CD14-positive monocyte (primary cell): ENCODE measurements around the gene ARHGAP35. TPM values are rescaled to one million over a fixed set of nuclear protein-coding genes. Genes with fewer than 3 reads are reported as not detected.

ENCODE experiments used
- DNase-seq, 3 donors: peaks; one replicate each; pipeline ENCODE4 v3.0.0-alpha.2; 2011 to 2022
- H2AFZ ChIP-seq: 2 replicates; pipeline ENCODE4 v1.6.0; 2012; ENCODE audit warnings: mild to moderate bottlenecking, low read depth, low read length, inconsistent platforms; ENCODE audit not compliant: insufficient read depth, poor library complexity, severe bottlenecking
- H3K27ac ChIP-seq, 2 donors: 1 replicate in 1 of 2; 2 replicates in 1 of 2; pipeline ENCODE4 v1.5.1; 2012 to 2013; ENCODE audit warnings: low read length in 2 of 2, control low read depth in 1 of 2, inconsistent platforms in 1 of 2, low read depth in 1 of 2, mild to moderate bottlenecking in 1 of 2
- H3K27me3 ChIP-seq, 2 donors: one replicate each; pipeline versions ENCODE4 v1.6.0 to v1.6.1; 2011 to 2013; ENCODE audit warnings: low read length in 2 of 2; ENCODE audit not compliant: control insufficient read depth in 2 of 2, insufficient read depth in 2 of 2
- H3K36me3 ChIP-seq, 2 donors: replicated peaks in 1 of 2; 1 replicate in 1 of 2; 2 replicates in 1 of 2; pipeline versions ENCODE4 v1.5.1 to v1.6.1; 2012 to 2013; ENCODE audit warnings: low read length in 2 of 2, control low read depth in 1 of 2, inconsistent platforms in 1 of 2, mild to moderate bottlenecking in 1 of 2; ENCODE audit not compliant: insufficient read depth in 2 of 2, control insufficient read depth in 1 of 2
- H3K4me1 ChIP-seq, 2 donors: 1 replicate in 1 of 2; 2 replicates in 1 of 2; pipeline versions ENCODE4 v1.5.1 to v1.6.1; 2012 to 2013; ENCODE audit warnings: low read length in 2 of 2, control low read depth in 1 of 2, inconsistent platforms in 1 of 2, mild to moderate bottlenecking in 1 of 2, moderate library complexity in 1 of 2; ENCODE audit not compliant: insufficient read depth in 2 of 2, control insufficient read depth in 1 of 2
- H3K4me2 ChIP-seq: replicated peaks from 2 replicates; pipeline ENCODE3; 2012; ENCODE audit warnings: low read length, moderate library complexity, mild to moderate bottlenecking; ENCODE audit not compliant: poor library complexity, severe bottlenecking; ENCODE audit errors: extremely low read depth
- H3K4me3 ChIP-seq, 3 experiments: fragments of 200-600 bp in 1 of 3; sonication (generic) in 1 of 3; replicated peaks in 1 of 3; 1 replicate in 2 of 3; 2 replicates in 1 of 3; pipeline ENCODE4 v1.5.1; 2011 to 2013; ENCODE audit warnings: low read length in 3 of 3, mild to moderate bottlenecking in 3 of 3, control low read depth in 2 of 3, low read depth in 2 of 3, inconsistent platforms in 1 of 3, moderate library complexity in 1 of 3
- H3K79me2 ChIP-seq: 2 replicates; pipeline ENCODE4 v1.6.0; 2012; ENCODE audit warnings: mild to moderate bottlenecking, control low read depth, inconsistent platforms, low read length, moderate library complexity; ENCODE audit not compliant: insufficient read depth
- H3K9ac ChIP-seq: 2 replicates; pipeline ENCODE4 v1.6.0; 2017; ENCODE audit warnings: low read length, mild to moderate bottlenecking; ENCODE audit not compliant: insufficient read depth, poor library complexity, severe bottlenecking
- H3K9me3 ChIP-seq, 2 donors: replicated peaks in 1 of 2; 1 replicate in 1 of 2; 2 replicates in 1 of 2; pipeline versions ENCODE4 v1.5.1 to v1.6.1; 2012 to 2013; ENCODE audit warnings: low read length in 2 of 2, control low read depth in 1 of 2; ENCODE audit not compliant: control insufficient read depth in 1 of 2, insufficient read depth in 1 of 2
- H4K20me1 ChIP-seq: 2 replicates; pipeline ENCODE4 v1.6.0; 2012; ENCODE audit warnings: mild to moderate bottlenecking, low read length, control low read depth, moderate library complexity; ENCODE audit not compliant: insufficient read depth
- H3K27ac Mint-ChIP-seq, 7 donors: one replicate each; pipeline ENCODE4 v1.8.0; 2020; ENCODE audit warnings: mild to moderate bottlenecking in 7 of 7, mixed read lengths in 7 of 7, moderate library complexity in 6 of 7, inconsistent platforms in 2 of 7
- H3K27me3 Mint-ChIP-seq, 3 donors: one replicate each; pipeline ENCODE4 v1.8.0; 2021 to 2022; ENCODE audit warnings: low read depth in 3 of 3, mild to moderate bottlenecking in 3 of 3, mixed read lengths in 3 of 3, moderate library complexity in 3 of 3, inconsistent platforms in 1 of 3
- H3K36me3 Mint-ChIP-seq, 2 donors: one replicate each; pipeline ENCODE4 v1.8.0; 2020; ENCODE audit warnings: mixed read lengths in 2 of 2, inconsistent platforms in 1 of 2, mild to moderate bottlenecking in 1 of 2
- H3K4me1 Mint-ChIP-seq: one replicate; pipeline ENCODE4 v1.8.0; 2020; ENCODE audit warnings: mild to moderate bottlenecking, mixed read lengths
- H3K4me3 Mint-ChIP-seq, 2 donors: one replicate each; pipeline ENCODE4 v1.8.0; 2020; ENCODE audit warnings: mild to moderate bottlenecking in 2 of 2, mixed read lengths in 2 of 2, moderate library complexity in 1 of 2
- H3K9me3 Mint-ChIP-seq, 7 donors: one replicate each; pipeline ENCODE4 v1.8.0; 2020 to 2022; ENCODE audit warnings: mixed read lengths in 7 of 7, mild to moderate bottlenecking in 6 of 7, moderate library complexity in 6 of 7, inconsistent platforms in 2 of 7
- CTCF ChIP-seq: fragments of 200-600 bp; IDR thresholded peaks from one replicate; pipeline ENCODE4 v1.8.0; 2022; ENCODE audit warnings: antibody characterized with exemption, mild to moderate bottlenecking
- WGBS: methylation state at CpG from one replicate; pipeline ENCODE4 v1.1.5; 2013; ENCODE audit warnings: missing lambda C conversion rate; ENCODE audit not compliant: insufficient coverage; 5-methylcytosine and 5-hydroxymethylcytosine counted together
- intact Hi-C, 2 donors: fragments of 100-400 bp; cut with micrococcal nuclease; formaldehyde crosslinking; loops; one replicate each; pipeline versions ENCODE4 v1.15.0 to v1.15.1; 2023
- polyA plus RNA-seq, 3 donors: library from polyadenylated mRNA; depleted of rRNA in 1 of 3; unstranded in 2 of 3; stranded (reverse) in 1 of 3; fragments of 300-500 nt in 2 of 3; fragments of >200 nt in 1 of 3; fragmentation: Illumina TruSeq in 2 of 3; gene quantifications; 1 replicate in 2 of 3; 2 replicates in 1 of 3; pipeline ENCODE4 v1.2.3, GENCODE V29; 2012 to 2021

ARHGAP35 gene
- polyA plus RNA-seq, 3 donors = 1.5 to 7.6 (median 2.0) TPM

DNA sequence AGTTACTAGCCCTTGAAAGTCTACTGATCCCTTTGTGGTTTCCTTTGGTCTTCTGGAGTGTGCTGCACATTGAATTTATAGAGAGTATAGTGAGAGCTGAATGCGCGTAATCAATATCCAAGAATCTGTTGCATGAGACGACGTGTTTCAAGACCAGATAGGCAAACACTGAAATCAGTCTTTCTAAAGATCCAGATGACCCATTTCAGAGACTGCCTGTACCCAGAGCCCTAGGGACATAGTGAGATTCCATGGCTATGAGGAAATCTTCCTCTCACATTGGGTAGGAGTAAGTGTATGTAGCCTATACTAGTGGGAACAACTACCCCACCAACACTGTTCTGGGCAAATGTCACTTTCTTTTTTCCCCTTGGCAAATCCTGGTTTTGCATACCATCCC lies 48.6 kb downstream of the ARHGAP35 start:
- no peaks in the 10 kb centered on the region for H3K9me3 Mint-ChIP-seq
- H3K36me3 Mint-ChIP-seq = peaks cover 2 to 9% of the 10 kb centered on the region in 2 donors
- no peaks in the 10 kb centered on the region for H3K9me3 ChIP-seq
- no peak for DNase-seq
- no peak overlapping the region for H3K4me2 ChIP-seq
- peaks cover 75% of the 10 kb centered on the region for H4K20me1 ChIP-seq
- H3K4me3 ChIP-seq = no peak overlapping the region
- peaks cover 0 to 2% (median 0%) of the 10 kb centered on the region in 3 donors for H3K27me3 Mint-ChIP-seq
- intact Hi-C loops = no loop called here
- no peak overlapping the region for H3K27ac Mint-ChIP-seq
- H3K27ac ChIP-seq = no peak overlapping the region
- no peak overlapping the region for H2AFZ ChIP-seq
- 96% methylated on average over 4 of the region's 4 CpGs for WGBS
- TF ChIP-seq CTCF = no peak
- peaks cover 82% of the 10 kb centered on the region for H3K79me2 ChIP-seq
- H3K4me3 Mint-ChIP-seq = no peak overlapping the region
- H3K4me1 Mint-ChIP-seq = peaks cover 20% of the 10 kb centered on the region
- H3K9ac ChIP-seq = no peak overlapping the region
- H3K36me3 ChIP-seq = no peaks in the 10 kb centered on the region
- peaks cover 4 to 9% of the 10 kb centered on the region in 2 donors for H3K4me1 ChIP-seq
- H3K27me3 ChIP-seq = no peaks in the 10 kb centered on the region

Other genes starting within 250 kb of the ARHGAP35 start
- 10 to 100 TPM; 12.8 to 51.2 (median 14.1) TPM for gene PTGIR, start 235.9 kb upstream of the ARHGAP35 start, polyA plus RNA-seq
- gene GNG8, start 224.8 kb upstream of the ARHGAP35 start, polyA plus RNA-seq = not detected
- under 1 TPM; 0.05 to 0.23 (median 0.09) TPM for gene DACT3, start 199.8 kb upstream of the ARHGAP35 start, polyA plus RNA-seq
- 10 to 100 TPM in 1 of 3 donors, 1 to 10 TPM in 2; 6.5 to 46.9 (median 8.1) TPM for gene PRKD2, start 143.9 kb upstream of the ARHGAP35 start, polyA plus RNA-seq
- gene FKRP, start 114.9 kb upstream of the ARHGAP35 start, polyA plus RNA-seq = 10 to 100 TPM in 1 of 3 donors, 1 to 10 TPM in 2; 2.1 to 21.5 (median 2.7) TPM
- 100 to 1,000 TPM in 1 of 3 donors, 10 to 100 TPM in 2; 37.5 to 239 (median 48.0) TPM for gene STRN4, start 114.5 kb upstream of the ARHGAP35 start, polyA plus RNA-seq
- gene SLC1A5, start 72.4 kb upstream of the ARHGAP35 start, polyA plus RNA-seq = 10 to 100 TPM; 34.6 to 64.9 (median 57.3) TPM
- 100 to 1,000 TPM; 123 to 194 (median 170) TPM for gene AP2S1, start 10.2 kb upstream of the ARHGAP35 start, polyA plus RNA-seq
- not detected for gene NPAS1, start 158.8 kb downstream of the ARHGAP35 start, polyA plus RNA-seq
- 100 to 1,000 TPM in 2 of 3 donors, 10 to 100 TPM in 1; 22.0 to 159 (median 103) TPM for gene TMEM160, start 187.6 kb downstream of the ARHGAP35 start, polyA plus RNA-seq